SH-SY5Y (cell line): Measurements from ENCODE around the gene EIF1AX.

Experiments
- GATA2 ChIP-seq: IDR thresholded peaks from 2 replicates; pipeline ENCODE4 v1.6.1; 2011; ENCODE audit warnings: mild to moderate bottlenecking, low read depth, low read length
- GATA3 ChIP-seq: IDR thresholded peaks from 2 replicates; pipeline ENCODE4 v1.6.1; 2011; ENCODE audit warnings: low read depth, mild to moderate bottlenecking, low read length, moderate library complexity

- TF ChIP-seq GATA2 = no peak
- no peak for TF ChIP-seq GATA3
Observed at GRCh38 chrX:20144491-20144890, 2.9 kb upstream of the EIF1AX start.
